Measurements from ENCODE around the gene SPRED1. TPM values are rescaled to one million over a fixed set of nuclear protein-coding genes. Genes with fewer than 3 reads are reported as not detected.
A peak's percentile ranks its signal among the peaks of the same experiment; 100 is the strongest.

SPRED1 gene
- total RNA-seq, 2 experiments from 2014 or later, result 3.2 TPM

GRCh38 chr15:38332711-38333110 is 80.1 kb downstream of the SPRED1 start:
- Mint-ChIP-seq H3K4me1 (no peaks in the 10 kb centered on the region), H3K27me3 (peaks cover 3% of the 10 kb centered on the region), H3K4me3 (no peak overlapping the region), H3K36me3 (no peaks in the 10 kb centered on the region), H3K27ac (no peak overlapping the region), H3K9me3 (no peaks in the 10 kb centered on the region)
- no peak for DNase-seq

GRCh38 chr15:38335116-38335515 is 82.5 kb downstream of the SPRED1 start:
- no peaks in the 10 kb centered on the region for H3K36me3 Mint-ChIP-seq

GRCh38 chr15:38344351-38344750 is 91.7 kb downstream of the SPRED1 start:
- Mint-ChIP-seq H3K36me3 (no peaks in the 10 kb centered on the region), H3K27me3 (no peaks in the 10 kb centered on the region), H3K9me3 (no peaks in the 10 kb centered on the region), H3K4me3 (no peak overlapping the region), H3K27ac (no peak overlapping the region), H3K4me1 (no peaks in the 10 kb centered on the region)
- DNase-seq, result no peak

More at GRCh38 chr15:38335116-38335515, 82.5 kb downstream of the SPRED1 start:
- no peak for DNase-seq
- H3K4me3 Mint-ChIP-seq, result no peak overlapping the region
- no peaks in the 10 kb centered on the region for H3K9me3 Mint-ChIP-seq
- H3K27me3 Mint-ChIP-seq, result no peaks in the 10 kb centered on the region
- no peaks in the 10 kb centered on the region for H3K4me1 Mint-ChIP-seq
- H3K27ac Mint-ChIP-seq, result no peak overlapping the region

GRCh38 chr15:38349251-38349650 is 96.6 kb downstream of the SPRED1 start:
- no peaks in the 10 kb centered on the region for H3K36me3 Mint-ChIP-seq
- no peak for DNase-seq
- no peak overlapping the region for H3K4me3 Mint-ChIP-seq
- no peaks in the 10 kb centered on the region for H3K4me1 Mint-ChIP-seq
- H3K27me3 Mint-ChIP-seq, result peaks cover 2% of the 10 kb centered on the region
- H3K9me3 Mint-ChIP-seq, result no peaks in the 10 kb centered on the region
- H3K27ac Mint-ChIP-seq, result no peak overlapping the region

- no peaks in the 10 kb centered on the region for H3K4me1 Mint-ChIP-seq
- H3K27ac Mint-ChIP-seq, result no peak overlapping the region
- no peaks in the 10 kb centered on the region for H3K9me3 Mint-ChIP-seq
- no peak overlapping the region for H3K4me3 Mint-ChIP-seq
- H3K27me3 Mint-ChIP-seq, result peaks cover 5% of the 10 kb centered on the region
- no peak for DNase-seq
- no peaks in the 10 kb centered on the region for H3K36me3 Mint-ChIP-seq
Measured at GRCh38 chr15:38351466-38351865, 98.8 kb downstream of the SPRED1 start.

- no peaks in the 10 kb centered on the region for H3K36me3 Mint-ChIP-seq
- DNase-seq, result peak; percentile 30
Measured at GRCh38 chr15:38354315-38354929, 101.8 kb downstream of the SPRED1 start.

GRCh38 chr15:38362355-38362754 is 109.7 kb downstream of the SPRED1 start:
- H3K4me3 Mint-ChIP-seq, result no peak overlapping the region
- no peak overlapping the region for H3K27ac Mint-ChIP-seq
- H3K9me3 Mint-ChIP-seq, result no peaks in the 10 kb centered on the region
- no peaks in the 10 kb centered on the region for H3K4me1 Mint-ChIP-seq
- H3K27me3 Mint-ChIP-seq, result peaks cover 27% of the 10 kb centered on the region
- DNase-seq, result no peak
- no peaks in the 10 kb centered on the region for H3K36me3 Mint-ChIP-seq

More at GRCh38 chr15:38354315-38354929, 101.8 kb downstream of the SPRED1 start:
- no peaks in the 10 kb centered on the region for H3K4me1 Mint-ChIP-seq
- no peaks in the 10 kb centered on the region for H3K9me3 Mint-ChIP-seq
- H3K27me3 Mint-ChIP-seq, result peaks cover 9% of the 10 kb centered on the region
- no peak overlapping the region for H3K27ac Mint-ChIP-seq
- no peak overlapping the region for H3K4me3 Mint-ChIP-seq

GRCh38 chr15:38367476-38367875 is 114.8 kb downstream of the SPRED1 start:
- H3K27me3 Mint-ChIP-seq, result peaks cover 15% of the 10 kb centered on the region
- no peaks in the 10 kb centered on the region for H3K36me3 Mint-ChIP-seq
- H3K27ac Mint-ChIP-seq, result no peak overlapping the region
- no peaks in the 10 kb centered on the region for H3K9me3 Mint-ChIP-seq
- H3K4me1 Mint-ChIP-seq, result no peaks in the 10 kb centered on the region
- H3K4me3 Mint-ChIP-seq, result no peak overlapping the region
- DNase-seq, result no peak

- Mint-ChIP-seq H3K4me3 (no peak overlapping the region), H3K27me3 (peaks cover 19% of the 10 kb centered on the region), H3K36me3 (no peaks in the 10 kb centered on the region), H3K9me3 (no peaks in the 10 kb centered on the region), H3K27ac (no peak overlapping the region), H3K4me1 (no peaks in the 10 kb centered on the region)
- DNase-seq, result no peak
Measured at GRCh38 chr15:38369936-38370478, 117.4 kb downstream of the SPRED1 start.

GRCh38 chr15:38373016-38373415 is 120.4 kb downstream of the SPRED1 start:
- DNase-seq, result no peak
- H3K9me3 Mint-ChIP-seq, result no peaks in the 10 kb centered on the region
- no peak overlapping the region for H3K4me3 Mint-ChIP-seq
- no peak overlapping the region for H3K27ac Mint-ChIP-seq
- H3K36me3 Mint-ChIP-seq, result no peaks in the 10 kb centered on the region
- H3K27me3 Mint-ChIP-seq, result peaks cover 24% of the 10 kb centered on the region
- H3K4me1 Mint-ChIP-seq, result no peaks in the 10 kb centered on the region

- no peak for DNase-seq
- Mint-ChIP-seq H3K4me3 (no peak overlapping the region), H3K4me1 (no peaks in the 10 kb centered on the region), H3K36me3 (no peaks in the 10 kb centered on the region), H3K9me3 (no peaks in the 10 kb centered on the region), H3K27me3 (peaks cover 28% of the 10 kb centered on the region), H3K27ac (no peak overlapping the region)
Measured at GRCh38 chr15:38374029-38374428, 121.4 kb downstream of the SPRED1 start.

GRCh38 chr15:38374556-38374955 is 121.9 kb downstream of the SPRED1 start:
- Mint-ChIP-seq H3K4me1 (no peaks in the 10 kb centered on the region), H3K27ac (no peak overlapping the region), H3K27me3 (peaks cover 33% of the 10 kb centered on the region), H3K9me3 (no peaks in the 10 kb centered on the region), H3K4me3 (no peak overlapping the region), H3K36me3 (no peaks in the 10 kb centered on the region)
- no peak for DNase-seq

- H3K9me3 Mint-ChIP-seq, result no peaks in the 10 kb centered on the region
Measured at GRCh38 chr15:38376081-38376480, 123.4 kb downstream of the SPRED1 start.

GRCh38 chr15:38377636-38378035 is 125.0 kb downstream of the SPRED1 start:
- H3K27me3 Mint-ChIP-seq, result peaks cover 50% of the 10 kb centered on the region

More at GRCh38 chr15:38376081-38376480, 123.4 kb downstream of the SPRED1 start:
- Mint-ChIP-seq H3K4me3 (no peak overlapping the region), H3K36me3 (no peaks in the 10 kb centered on the region), H3K27ac (no peak overlapping the region), H3K4me1 (no peaks in the 10 kb centered on the region), H3K27me3 (peaks cover 41% of the 10 kb centered on the region)
- no peak for DNase-seq

GRCh38 chr15:38378161-38378560 is 125.5 kb downstream of the SPRED1 start:
- no peak for DNase-seq
- no peaks in the 10 kb centered on the region for H3K4me1 Mint-ChIP-seq
- H3K36me3 Mint-ChIP-seq, result no peaks in the 10 kb centered on the region
- H3K9me3 Mint-ChIP-seq, result no peaks in the 10 kb centered on the region
- no peak overlapping the region for H3K4me3 Mint-ChIP-seq
- H3K27ac Mint-ChIP-seq, result no peak overlapping the region
- H3K27me3 Mint-ChIP-seq, result peaks cover 50% of the 10 kb centered on the region

More at GRCh38 chr15:38377636-38378035, 125.0 kb downstream of the SPRED1 start:
- Mint-ChIP-seq H3K27ac (no peak overlapping the region), H3K4me1 (no peaks in the 10 kb centered on the region), H3K36me3 (no peaks in the 10 kb centered on the region), H3K9me3 (no peaks in the 10 kb centered on the region), H3K4me3 (no peak overlapping the region)
- DNase-seq, result no peak

GRCh38 chr15:38389924-38390542 is 137.4 kb downstream of the SPRED1 start:
- Mint-ChIP-seq H3K9me3 (no peaks in the 10 kb centered on the region), H3K4me1 (no peaks in the 10 kb centered on the region)
- peak; percentile 51 for DNase-seq

More at GRCh38 chr15:38389924-38390542, 137.4 kb downstream of the SPRED1 start:
- no peak overlapping the region for H3K4me3 Mint-ChIP-seq
- no peak overlapping the region for H3K27ac Mint-ChIP-seq
- no peaks in the 10 kb centered on the region for H3K36me3 Mint-ChIP-seq
- peaks cover 14% of the 10 kb centered on the region for H3K27me3 Mint-ChIP-seq
